DMS53 treated with DMSO at 0.1 percent for 48 hours (cell line): ENCODE results near the gene TBC1D22A.

ENCODE experiments used
- DNase-seq: peaks from one replicate; lab custom pipeline; 2025; ENCODE audit not compliant: unreplicated experiment; lab: John Stamatoyannopoulos, UW

Gene TBC1D22A

DNA sequence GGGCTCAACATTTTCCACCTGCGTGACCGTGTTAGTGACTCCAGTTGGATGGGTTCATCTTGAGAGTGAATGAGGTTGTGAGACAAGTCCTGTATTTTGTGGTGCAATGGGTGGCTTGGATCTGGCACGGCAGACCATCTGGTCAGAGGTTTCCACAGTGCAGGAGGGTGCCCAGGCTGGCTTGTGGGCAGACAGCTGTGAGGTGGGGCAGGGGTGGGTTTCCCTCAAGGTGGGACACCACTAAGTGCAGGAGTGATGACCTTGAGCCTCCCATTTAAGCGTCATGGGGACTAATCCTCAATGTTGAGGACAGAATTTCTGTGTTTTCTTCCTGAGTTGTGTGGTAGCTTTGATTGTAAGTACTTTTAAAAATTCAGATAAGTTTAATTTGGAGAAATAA, 220.6 kb downstream of the TBC1D22A start:
- no peak for DNase-seq

DNA sequence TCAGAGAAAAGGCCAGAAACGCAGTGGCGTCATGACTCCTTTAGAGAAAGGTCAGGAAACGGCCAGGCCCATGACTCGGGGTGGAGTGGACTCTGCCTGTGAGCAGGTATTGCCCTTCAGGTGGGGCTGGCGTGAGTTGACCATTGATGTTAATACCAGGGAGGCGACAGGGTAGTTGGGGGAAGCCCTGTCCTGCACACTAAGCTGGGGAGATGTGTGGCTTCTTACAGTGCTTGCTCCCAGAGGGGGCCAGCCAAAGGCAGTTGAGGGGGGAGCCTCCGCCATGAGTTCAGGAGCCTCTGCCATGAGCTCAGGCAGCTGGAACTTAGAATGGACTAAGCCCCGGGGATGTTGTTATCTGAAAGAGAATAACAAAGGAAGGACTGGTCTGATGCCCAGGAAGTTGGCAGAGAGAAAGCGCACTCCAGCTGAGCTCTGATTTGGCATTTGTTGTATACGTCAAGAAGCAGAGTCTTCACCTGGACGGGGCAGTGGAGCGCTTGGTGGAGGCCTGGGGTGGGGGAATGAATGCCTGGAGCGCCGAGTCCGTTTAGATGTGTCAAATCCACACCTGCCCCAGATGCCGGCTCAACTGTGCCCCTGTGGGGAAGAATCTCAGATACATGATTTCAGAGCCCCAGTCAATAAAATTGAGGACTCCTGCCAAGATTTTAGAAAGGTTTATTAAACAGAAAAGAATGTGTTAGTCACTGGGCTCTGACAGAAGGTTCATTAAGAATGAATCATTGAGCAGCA, 222.5 kb downstream of the TBC1D22A start:
- DNase-seq: no peak

DNA sequence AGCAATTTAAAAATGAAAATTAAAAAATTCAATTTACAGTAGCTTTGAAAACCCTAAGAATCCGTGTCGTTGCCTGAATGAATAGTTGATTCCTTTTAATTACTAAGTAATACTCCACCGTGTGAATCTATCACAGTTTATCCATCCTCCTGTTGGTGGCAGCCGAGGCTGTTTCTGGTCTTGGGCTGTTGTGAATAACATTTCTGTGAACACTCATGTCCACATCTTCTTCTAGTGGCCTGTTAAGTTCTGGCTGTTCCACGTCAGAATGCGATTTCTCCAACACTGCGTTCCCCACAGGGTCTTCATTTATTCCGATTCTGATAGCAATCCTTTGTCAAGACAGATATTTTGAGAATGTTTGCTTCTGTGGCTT, 223.0 kb downstream of the TBC1D22A start:
- no peak for DNase-seq

DNA sequence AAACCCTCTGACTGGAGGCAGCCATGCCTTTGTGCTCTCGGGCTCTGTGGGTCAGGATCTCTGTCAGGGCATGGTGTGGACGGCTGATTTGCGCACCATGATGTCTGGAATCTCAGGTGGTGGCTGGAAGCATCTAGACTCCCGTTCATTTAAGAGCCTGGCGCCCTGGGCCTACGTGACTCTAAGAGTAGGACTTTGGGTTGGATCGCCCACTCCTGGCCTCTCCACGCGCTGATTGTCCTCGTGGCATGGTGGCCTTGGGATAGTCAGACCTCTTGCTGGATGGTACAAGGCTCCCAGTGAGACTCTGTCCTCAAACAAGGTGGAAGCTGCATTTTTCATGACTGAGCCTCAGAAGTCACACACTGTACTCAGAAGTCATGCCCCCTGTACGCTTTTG, 224.3 kb downstream of the TBC1D22A start:
- DNase-seq: no peak

DNA sequence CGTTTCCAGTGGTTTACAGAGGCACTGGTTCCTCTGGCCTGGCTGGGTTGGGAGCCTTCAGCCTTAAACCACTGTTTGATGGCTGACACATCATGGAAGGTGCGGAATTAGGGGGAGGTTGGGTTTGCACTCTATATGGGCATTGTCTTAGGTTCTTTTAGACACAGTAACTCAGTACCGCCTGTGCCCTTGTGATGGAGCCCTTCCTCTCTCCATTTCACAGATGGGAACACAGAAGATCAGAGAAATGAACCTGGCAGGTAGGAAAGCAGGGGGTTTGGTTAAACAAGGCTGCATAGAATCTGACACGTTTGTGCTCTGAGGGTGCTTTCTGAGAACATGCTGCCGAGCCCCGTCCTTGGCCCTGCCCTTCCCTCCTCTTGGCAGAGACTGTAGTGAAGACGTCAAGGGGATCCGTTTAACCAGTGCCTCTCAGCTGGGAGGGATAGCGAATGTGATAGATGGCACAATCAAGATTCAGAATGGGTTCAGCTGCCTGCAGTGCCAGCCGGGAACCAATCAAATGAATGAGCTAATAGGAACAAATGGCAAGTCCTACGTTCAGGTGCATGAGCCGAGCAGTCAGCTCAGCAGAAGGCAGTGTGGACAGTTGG, 228.6 kb downstream of the TBC1D22A start:
- DNase-seq: no peak

DNA sequence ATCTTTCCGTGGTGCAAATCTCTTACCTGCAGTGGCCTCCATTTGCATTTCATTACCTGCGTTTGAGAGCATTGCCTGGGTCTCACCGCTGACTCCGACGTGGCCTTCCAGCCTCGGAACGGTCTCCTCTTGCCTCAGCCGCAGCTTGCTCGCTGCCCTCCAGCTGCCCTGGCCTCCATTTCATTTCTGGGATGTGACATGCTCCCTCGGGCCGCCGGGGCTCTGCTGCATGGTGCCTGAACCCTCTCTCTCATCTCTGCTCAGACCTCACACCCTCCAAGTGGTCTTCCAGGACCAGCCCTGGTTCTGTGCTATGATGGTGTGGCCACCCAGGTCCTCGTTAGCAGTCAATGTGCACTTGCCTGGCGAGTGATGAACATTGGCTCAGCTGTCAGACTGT, 229.2 kb downstream of the TBC1D22A start:
- no peak for DNase-seq

DNA sequence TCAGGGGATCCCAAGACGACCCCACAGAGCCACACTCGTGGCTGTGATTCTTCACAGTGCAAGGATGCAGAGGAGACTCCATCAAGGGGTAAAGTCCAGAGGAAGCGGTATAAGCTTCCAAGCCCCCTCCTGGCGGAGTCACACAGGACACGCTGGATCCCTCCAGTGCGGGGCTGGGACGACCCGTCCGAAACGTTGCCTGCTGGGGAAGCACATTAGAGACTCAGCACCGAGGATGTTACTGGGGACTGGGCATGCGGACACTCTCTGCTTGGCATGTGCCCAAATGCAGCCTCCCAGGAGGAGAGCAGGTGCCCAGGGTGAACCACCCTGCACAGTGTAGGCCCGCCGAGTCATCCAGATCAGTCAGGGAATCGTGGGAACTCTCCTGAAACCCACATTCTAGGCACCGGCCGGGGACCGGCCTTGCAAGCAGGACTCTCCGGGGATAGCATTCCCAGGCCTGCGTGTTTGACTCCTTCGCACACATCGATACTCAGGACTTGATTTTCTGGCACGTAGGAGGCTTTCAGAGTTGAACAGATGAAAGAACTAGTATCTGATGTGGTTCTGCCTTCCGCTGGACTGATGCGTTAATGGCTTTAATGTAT, 229.8 kb downstream of the TBC1D22A start:
- no peak for DNase-seq

DNA sequence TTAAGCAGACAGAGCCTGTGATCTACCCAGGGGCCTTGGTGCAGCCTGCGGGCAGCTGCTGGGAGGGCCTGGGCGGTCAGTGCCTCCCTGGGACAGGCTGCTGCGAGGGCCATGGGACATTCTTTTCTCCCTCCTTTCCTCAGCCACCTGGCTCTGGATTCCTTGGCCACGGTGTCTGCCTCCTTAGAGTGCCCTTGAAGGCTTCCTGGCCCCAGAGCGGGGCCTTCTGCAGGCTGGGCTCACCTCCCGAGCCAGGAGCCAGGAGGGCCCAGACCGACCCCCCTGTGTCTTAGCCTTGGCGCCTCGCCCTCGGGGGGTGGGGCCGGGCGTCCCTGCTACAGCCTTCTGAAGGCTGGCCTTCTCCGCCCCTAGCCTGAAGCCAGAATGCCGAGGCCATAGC, 231.2 kb downstream of the TBC1D22A start:
- DNase-seq: no peak

DNA sequence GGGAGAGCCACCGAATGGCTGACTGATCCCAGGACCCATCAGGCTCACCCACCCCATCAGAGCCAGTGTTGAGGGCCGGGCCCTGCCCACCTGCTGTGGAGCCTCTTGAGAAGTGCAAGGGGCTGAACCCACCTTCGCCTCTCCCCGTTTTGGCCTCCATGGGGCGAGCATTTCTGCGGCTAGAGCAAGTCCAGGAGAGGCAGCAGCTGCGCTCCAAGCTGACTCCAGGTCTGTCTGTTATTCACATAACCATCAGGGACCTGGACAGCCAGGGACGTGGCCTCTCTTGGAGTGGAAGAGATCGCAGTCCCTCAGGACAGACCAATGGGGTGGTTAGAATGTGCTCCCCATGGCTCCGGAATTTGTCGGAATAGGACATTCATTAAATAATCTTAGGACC, 231.8 kb downstream of the TBC1D22A start:
- DNase-seq: no peak

DNA sequence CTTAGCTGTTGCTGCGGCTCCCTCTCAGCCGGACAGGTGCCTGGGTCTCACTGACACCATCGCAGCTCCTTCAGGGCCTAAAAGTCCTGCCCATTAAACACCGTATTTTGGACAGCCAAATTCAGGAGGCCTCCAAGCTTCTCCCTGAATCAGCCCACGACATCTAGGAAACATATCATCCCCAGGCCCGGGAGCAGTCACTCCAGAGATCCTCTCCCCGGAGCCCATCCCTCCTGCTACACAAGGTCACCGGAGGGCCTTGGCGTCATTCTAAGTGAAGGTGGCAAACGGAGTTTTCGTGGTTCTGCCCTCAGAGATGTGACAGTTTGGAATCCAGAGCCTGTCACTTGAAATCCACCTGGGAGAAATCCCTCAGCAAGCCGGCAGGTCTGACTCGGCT, 232.5 kb downstream of the TBC1D22A start:
- DNase-seq: no peak

DNA sequence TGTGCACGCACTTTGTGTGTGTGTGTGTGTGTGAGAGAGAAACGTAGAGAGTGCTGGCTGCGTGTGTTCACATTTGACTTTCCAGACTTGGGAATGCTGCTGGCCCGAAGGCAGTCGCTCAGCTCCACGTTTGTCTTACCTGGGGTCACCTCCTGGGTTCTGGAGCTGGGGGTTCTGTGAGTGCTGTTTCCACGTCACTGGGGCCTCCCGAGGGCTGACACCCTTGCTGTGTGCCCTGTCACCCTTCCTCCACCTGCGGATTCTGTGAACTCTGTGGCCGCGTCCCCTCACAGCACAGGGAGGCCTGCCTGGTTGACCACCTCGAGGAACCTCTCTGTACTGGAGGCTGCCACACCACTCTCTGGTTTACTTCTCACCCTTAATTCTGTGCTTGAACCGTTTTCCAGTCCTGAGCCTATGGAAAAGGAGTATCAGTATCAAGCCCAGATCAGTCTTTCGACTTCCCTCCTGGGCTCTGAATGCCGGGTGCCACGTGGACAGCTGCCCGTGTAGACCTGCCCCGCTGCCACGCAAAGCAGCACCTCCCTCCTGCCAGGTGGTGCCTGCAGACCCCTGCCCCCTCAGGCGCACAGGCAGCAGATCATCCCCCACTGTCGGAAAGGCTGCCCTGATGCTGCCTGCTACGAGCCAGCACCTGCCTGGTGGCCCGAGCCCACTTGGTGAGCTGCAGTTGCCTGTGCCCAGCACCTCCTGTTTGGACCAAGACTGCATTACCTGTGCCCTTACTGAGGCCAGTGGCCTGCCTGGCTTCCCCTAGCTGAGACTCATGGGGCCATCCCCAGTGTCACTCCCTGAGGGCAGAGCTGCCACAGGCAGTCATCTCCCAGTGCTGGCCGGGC, 233.3 kb downstream of the TBC1D22A start:
- DNase-seq: no peak

DNA sequence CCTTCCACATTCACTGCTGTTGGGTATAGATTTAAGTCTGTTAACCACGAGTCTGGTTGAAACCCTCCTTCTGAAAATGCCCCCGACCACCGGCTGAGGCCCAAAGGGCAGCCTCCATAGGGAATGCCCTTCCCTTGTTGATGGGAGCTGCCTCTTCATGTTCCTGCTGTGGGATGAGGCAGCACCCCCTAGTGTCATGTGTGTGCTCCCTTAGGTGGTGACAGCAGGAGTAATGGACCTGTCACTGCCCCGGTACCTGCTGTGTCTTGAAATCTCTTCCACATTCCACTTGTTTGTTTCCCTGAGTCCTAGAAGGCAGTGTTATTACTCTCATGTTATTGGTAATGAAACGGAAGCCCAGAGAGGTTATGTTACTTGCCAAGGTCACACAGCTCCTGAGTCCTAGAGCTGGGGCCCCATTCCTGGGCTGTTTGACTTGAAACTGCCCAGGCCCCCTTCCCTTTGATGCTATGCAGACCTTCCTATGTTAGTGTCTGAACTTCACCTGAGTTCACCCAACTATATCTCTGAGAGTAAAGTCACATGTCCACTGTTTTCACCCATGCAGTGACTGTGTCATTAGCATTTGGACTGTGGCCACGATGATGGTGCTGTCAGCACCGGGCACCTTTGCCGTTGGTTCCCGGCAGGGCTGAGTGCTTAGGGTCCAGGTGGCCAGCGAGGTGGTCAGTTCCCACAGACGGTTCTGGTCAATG, 234.3 kb downstream of the TBC1D22A start:
- no peak for DNase-seq

DNA sequence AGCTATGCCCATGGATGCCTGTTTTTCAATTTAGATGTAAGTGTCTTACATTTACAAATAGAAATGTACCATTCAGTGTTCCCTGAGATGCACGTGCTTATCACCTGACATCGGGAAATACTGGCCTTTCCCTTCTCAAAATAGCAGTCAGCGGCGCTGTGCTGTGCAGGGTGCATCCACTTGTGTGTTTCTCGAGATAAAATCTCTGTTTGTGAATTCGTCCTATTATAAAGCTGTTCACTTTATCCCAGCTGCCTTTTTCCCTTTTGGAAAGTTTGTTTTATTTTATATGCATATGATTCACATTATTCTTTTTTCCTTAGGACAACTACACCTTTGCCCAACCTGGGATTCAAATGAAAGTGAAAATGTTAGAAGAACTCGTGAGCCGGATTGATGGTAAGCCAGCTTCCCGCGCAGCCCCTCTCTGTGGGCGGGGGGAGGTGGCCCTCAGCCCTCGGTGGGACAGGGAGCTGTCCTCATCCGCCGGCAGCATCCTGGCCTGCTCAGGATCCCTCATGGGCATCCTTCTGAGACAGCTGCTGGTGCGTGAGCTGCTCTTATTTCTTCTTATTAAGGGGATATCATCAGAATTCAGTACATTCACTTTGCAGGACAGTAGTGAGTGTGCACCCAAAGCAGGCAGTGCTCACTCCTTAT, 235.0 kb downstream of the TBC1D22A start:
- no peak for DNase-seq

DNA sequence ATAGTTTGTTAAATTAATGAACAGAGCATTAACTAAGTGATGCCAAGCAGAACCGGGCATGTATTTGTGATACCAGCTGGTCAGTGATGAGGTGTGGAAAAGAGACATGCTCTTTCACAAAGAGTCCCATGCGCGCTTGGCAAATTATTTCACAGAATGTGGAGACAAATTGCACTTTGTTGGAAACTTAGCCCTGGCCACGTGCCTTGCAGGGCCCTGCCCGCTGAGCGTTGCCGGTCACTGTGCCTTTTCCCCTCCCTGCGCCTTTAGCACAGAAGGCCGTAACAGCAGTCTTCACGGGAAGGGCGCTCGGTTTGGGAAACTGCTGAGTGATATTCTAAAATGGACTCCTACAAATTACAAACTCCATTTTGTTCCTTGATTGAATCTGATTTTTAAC, 235.9 kb downstream of the TBC1D22A start:
- DNase-seq: no peak

DNA sequence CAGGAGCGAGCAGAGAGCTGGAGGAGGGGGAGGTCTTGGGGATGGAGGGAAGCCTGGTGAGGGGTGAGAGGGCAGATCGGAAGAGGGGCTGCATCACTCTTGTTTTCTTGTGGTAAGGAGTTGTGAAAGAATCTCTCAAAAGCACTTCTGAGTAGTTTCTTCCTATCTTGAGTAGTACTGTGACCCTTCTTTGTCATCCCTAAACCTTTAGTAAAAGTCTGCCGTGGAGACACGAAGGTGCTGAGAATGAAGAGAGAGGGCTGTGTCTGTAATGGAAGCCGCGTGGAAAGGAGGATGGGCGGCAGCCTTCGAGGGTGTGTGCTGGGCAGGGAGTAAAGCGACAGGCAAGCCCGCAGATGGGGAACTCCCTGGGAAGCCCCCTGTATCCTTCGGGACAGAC, 237.8 kb downstream of the TBC1D22A start:
- no peak for DNase-seq

DNA sequence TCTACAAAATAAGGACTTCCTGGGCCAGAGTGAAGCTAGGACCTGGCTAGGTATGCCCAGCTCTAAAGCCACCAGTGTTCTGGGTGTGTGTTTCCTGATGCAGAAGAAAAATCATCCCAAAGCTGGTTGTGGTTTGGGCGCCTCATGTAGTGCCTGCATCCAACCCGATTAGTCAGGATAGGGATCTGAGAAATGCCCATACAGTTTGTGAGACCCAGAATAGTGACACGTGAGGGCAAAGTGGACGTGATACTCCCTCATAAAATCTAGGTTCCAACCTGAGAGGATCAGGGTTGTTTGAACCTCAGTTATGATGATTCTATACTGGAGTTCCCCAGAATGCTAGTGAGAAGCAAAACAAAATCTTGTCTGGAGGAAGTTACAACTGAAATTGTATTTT, 238.4 kb downstream of the TBC1D22A start:
- no peak for DNase-seq

DNA sequence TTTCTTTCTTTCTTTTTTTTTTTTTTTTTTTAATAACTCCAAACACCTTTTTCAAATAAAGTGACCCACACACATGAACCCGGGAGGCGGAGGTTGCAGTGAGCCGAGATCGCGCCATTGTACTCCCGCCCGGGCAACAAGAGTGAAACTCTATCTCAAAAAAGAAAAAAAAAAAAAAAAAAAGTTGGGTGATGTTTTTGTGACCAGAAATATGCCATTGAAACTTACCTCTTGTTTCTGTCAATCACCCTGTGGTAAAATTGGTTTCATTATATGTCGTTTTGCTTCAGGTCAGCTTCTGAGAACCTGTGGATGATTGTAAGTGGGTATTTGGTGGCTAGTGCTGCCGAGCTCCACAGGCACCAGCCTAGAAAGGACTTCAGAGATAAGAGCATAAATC, 238.8 kb downstream of the TBC1D22A start:
- no peak for DNase-seq

DNA sequence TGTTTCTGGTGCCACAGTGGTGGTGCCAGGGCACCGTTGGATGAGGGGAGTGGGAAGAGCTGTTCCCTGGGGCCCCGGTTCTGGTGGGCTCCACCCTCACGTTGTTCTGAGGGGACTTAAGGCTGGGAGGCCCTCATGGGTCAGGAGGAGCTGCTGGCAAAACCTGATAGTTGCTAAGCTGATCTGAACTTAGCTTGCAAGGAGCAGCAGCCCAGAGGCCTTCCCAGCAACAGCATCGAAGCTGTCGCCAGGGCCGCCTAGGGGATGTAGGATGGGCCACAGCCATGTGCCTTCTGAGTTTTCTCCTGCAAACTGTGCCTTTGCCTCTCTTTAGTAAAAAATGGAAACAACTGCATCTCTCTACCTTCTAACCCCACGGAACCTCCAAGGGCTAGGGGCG, 240.2 kb downstream of the TBC1D22A start:
- DNase-seq: no peak

DNA sequence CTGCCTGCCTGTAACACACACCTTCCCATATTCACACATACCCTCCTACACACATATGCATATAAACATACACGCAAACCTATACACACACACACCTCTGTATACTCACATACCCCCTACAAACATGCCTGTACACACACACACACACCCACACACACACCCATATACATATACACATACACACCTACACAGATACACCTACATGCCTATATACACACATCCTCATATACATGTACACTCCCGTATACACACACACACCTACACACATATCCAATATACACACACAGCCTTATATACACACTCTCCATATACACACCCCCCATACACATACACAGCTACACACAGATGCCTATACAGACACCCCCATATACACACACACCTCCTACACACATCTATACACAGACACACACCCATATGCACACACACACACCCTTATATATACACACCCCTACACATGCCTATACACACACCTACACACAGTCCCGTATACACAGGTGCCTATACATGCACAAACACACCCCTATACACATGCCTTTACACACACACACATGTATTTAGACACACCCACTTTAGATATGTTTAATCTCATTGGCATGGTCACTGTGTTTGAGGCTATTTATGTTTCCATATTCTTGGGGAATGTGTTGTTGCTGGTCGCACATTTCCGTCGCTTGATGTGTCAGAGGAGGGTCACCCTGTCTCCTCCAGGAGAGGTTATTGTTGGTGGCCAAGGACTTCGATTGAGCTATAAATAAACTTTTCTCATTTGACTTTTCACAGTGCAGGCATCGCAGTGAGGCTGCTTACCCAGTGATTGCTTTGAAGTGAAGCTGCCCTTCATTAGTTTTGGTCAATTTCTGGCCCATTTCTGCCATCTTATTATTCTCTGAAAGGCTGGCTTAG, 243.3 kb downstream of the TBC1D22A start:
- no peak for DNase-seq
